K562 (cell line): ENCODE measurements around the gene SCFD2. TPM values are rescaled to one million over a fixed set of nuclear protein-coding genes. Genes with fewer than 3 reads are reported as not detected.

Source experiments
- ATF7 ChIP-seq: fragments of 450-650 bp; IDR thresholded peaks from 2 replicates; pipeline ENCODE4 v1.7.1; 2014; ENCODE audit warnings: mild to moderate bottlenecking, moderate library complexity
- CBFA2T2 ChIP-seq: fragments of 450-650 bp; conservative IDR thresholded peaks from 2 replicates; pipeline ENCODE4 v1.6.1; 2017; ENCODE audit warnings: mild to moderate bottlenecking
- COPS2 ChIP-seq: fragments of 450-650 bp; conservative IDR thresholded peaks from 2 replicates; pipeline ENCODE4 v1.6.1; 2016; ENCODE audit warnings: mild to moderate bottlenecking, moderate library complexity
- CTBP1 ChIP-seq: fragments of 450-650 bp; IDR thresholded peaks from 2 replicates; pipeline ENCODE4 v1.6.1; 2016; ENCODE audit warnings: borderline replicate concordance
- GTF2F1 ChIP-seq: IDR thresholded peaks from 2 replicates; pipeline ENCODE4 v1.6.1; 2011; ENCODE audit warnings: low read depth, low read length, improper control_type of control experiment
- KHSRP ChIP-seq: fragments of 450-650 bp; IDR thresholded peaks from 2 replicates; pipeline ENCODE4 v1.6.1; 2017
- MCM3 ChIP-seq: fragments of 450-650 bp; IDR thresholded peaks from 2 replicates; pipeline ENCODE4 v1.6.1; 2016
- NFIC ChIP-seq: fragments of 450-650 bp; IDR thresholded peaks from 2 replicates; pipeline ENCODE4 v1.6.1; 2017; ENCODE audit warnings: mild to moderate bottlenecking, inconsistent platforms
- NR2F6 ChIP-seq: fragments of 450-650 bp; formaldehyde crosslinking; IDR thresholded peaks from 2 replicates; pipeline ENCODE4 v1.4.0; 2020; ENCODE audit warnings: mild to moderate bottlenecking
- POLR2B ChIP-seq: fragments of 450-650 bp; IDR thresholded peaks from 2 replicates; pipeline ENCODE4 v1.6.1; 2018; ENCODE audit warnings: low read depth; ENCODE audit not compliant: partially characterized antibody
- RBM17 ChIP-seq: fragments of 200-400 bp; formaldehyde crosslinking; IDR thresholded peaks from 2 replicates; pipeline ENCODE4 v1.6.1; 2017; ENCODE audit warnings: low read depth, mild to moderate bottlenecking, low read length, borderline replicate concordance
- RFX7 ChIP-seq: fragments of 250-450 bp; sonication (Bioruptor Pico); IDR thresholded peaks from 2 replicates; pipeline ENCODE4 v1.5.1; 2021; ENCODE audit warnings: mild to moderate bottlenecking
- SMAD3 ChIP-seq: fragments of 450-650 bp; formaldehyde crosslinking; conservative IDR thresholded peaks from 2 replicates; pipeline ENCODE4 v1.4.0; 2020; ENCODE audit warnings: mild to moderate bottlenecking
- SRSF1 ChIP-seq: fragments of 200-400 bp; formaldehyde crosslinking; IDR thresholded peaks from 2 replicates; pipeline ENCODE4 v1.6.1; 2017; ENCODE audit warnings: mild to moderate bottlenecking, low read depth, low read length, moderate library complexity
- YY1 ChIP-seq, 3 experiments: IDR thresholded peaks; 2 replicates each; pipeline ENCODE4 v1.6.1; 2011; ENCODE audit warnings: low read length in 2 of 3, mild to moderate bottlenecking in 2 of 3, moderate library complexity in 2 of 3, borderline replicate concordance in 1 of 3, control low read depth in 1 of 3, low read depth in 1 of 3; ENCODE audit not compliant: insufficient read depth in 3 of 3, insufficient replicate concordance in 2 of 3, control insufficient read depth in 1 of 3, insufficient read length in 1 of 3; ENCODE audit errors: extremely low read depth in 1 of 3
- ZBTB8A ChIP-seq: fragments of 450-650 bp; IDR thresholded peaks from 2 replicates; pipeline ENCODE4 v1.6.1; 2018; ENCODE audit warnings: mild to moderate bottlenecking, moderate library complexity; ENCODE audit not compliant: partially characterized antibody
- ZFP30 ChIP-seq: fragments of 250-450 bp; sonication (Bioruptor Pico); IDR thresholded peaks from 2 replicates; pipeline ENCODE4 v1.8.0; 2022; ENCODE audit warnings: moderate library complexity, mild to moderate bottlenecking, inconsistent platforms, borderline replicate concordance
- ZNF3 ChIP-seq: fragments of 250-450 bp; sonication (Bioruptor Pico); IDR thresholded peaks from 2 replicates; pipeline ENCODE4 v1.5.0; 2021; ENCODE audit warnings: mild to moderate bottlenecking, moderate library complexity
- ZNF699 ChIP-seq: fragments of 250-450 bp; sonication (Bioruptor Pico); IDR thresholded peaks from 2 replicates; pipeline ENCODE4 v1.8.0; 2021; ENCODE audit warnings: mild to moderate bottlenecking, moderate library complexity; ENCODE audit not compliant: insufficient replicate concordance
- polyA plus RNA-seq, 8 experiments: library from polyadenylated mRNA; depleted of rRNA in 4 of 8; stranded (reverse) in 5 of 8; unstranded in 3 of 8; fragments of >200 nt; fragmentation: Nextera tagmentation in 2 of 8; fragmentation: Illumina TruSeq in 1 of 8; extraction: Ambion mirVana in 2 of 8; extraction: Trizol in 1 of 8; gene quantifications; 2 replicates each; pipeline versions ENCODE4 v1.2.1 to v1.2.3, GENCODE V29; 2011 to 2014; ENCODE audit warnings: inconsistent platforms in 1 of 8, missing spikeins in 1 of 8
- total RNA-seq, 7 experiments: library from RNA; depleted of rRNA in 6 of 7; stranded (reverse); fragments of >200 nt in 6 of 7; fragmentation: Illumina TruSeq in 2 of 7; extraction: Trizol in 2 of 7; gene quantifications; 2 replicates each; pipeline versions ENCODE4 v1.2.1 to v1.2.3, GENCODE V29; 2011 to 2021; ENCODE audit warnings: low replicate concordance in 1 of 7
- TF ChIP-seq, protein P1 (sequence below): IDR thresholded peaks from 2 replicates; pipeline ENCODE4 v1.6.1; 2012; ENCODE audit warnings: low read depth, low read length, improper control_type of control experiment, borderline replicate concordance
- TF ChIP-seq, protein P2 (sequence below): fragments of 450-650 bp; IDR thresholded peaks from 2 replicates; pipeline ENCODE4 v1.6.1; 2017; ENCODE audit warnings: antibody characterized with exemption
- TF ChIP-seq, protein P3 (sequence below): sonication (generic); formaldehyde crosslinking; IDR thresholded peaks from 2 replicates; pipeline ENCODE4 v1.8.0; 2022; ENCODE audit warnings: mild to moderate bottlenecking, missing genetic modification reagents

Gene SCFD2
- total and polyA plus RNA-seq, 9 of the 15 experiments (the other 6 are each of a cell fraction or from before 2014, with no cell fraction given): 5.7 to 30.3 (median 22.8) TPM

DNA sequence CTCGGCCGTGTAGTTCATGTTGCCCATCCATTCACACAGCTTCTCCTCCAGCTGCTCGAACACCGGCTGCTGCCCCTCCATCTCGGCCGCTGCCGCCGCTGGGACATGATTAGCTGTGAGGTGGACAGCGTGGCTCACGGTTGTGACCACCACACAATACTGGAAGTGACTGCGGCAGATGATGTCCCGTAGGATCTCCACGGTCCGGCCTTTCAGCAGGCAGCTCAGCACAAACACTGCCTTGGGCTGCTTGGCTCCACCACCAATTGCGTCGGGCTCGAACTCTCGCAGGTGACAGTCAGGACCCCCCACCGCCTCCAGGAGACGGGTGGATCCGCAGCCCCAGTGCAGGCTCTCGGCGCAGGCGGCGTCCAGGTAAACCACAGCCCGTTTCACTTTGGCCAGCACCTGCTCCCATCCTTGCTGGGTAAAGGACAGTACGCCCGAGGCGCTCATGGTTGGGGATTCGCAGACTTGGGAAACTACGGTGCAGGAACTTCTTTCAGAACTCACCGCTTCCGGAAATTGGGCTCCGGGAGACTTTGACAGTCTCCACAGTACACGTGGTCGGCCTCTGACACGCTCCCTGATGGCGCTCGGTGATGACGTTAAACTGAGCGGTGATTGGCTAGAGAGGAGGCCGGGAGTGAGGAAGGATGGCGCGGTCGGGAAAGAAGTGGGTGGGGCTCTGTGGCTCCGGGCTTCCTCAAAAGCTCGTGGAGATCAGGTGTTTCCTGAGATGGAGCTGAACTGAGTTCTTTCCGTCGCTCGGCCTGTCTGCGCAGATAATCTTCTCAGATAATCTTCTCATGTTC lies at the start of gene SCFD2 (continued):
- TF ChIP-seq, protein P1, sequence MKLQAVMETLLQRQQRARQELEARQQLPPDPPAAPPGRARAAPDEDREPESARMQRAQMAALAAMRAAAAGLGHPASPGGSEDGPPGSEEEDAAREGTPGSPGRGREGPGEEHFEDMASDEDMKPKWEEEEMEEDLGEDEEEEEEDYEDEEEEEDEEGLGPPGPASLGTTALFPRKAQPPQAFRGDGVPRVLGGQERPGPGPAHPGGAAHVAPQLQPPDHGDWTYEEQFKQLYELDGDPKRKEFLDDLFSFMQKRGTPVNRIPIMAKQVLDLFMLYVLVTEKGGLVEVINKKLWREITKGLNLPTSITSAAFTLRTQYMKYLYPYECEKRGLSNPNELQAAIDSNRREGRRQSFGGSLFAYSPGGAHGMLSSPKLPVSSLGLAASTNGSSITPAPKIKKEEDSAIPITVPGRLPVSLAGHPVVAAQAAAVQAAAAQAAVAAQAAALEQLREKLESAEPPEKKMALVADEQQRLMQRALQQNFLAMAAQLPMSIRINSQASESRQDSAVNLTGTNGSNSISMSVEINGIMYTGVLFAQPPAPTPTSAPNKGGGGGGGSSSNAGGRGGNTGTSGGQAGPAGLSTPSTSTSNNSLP: no peak
- peak; percentile 73 for TF ChIP-seq CTBP1
- no peak for TF ChIP-seq ZFP30
- TF ChIP-seq MCM3: no peak
- TF ChIP-seq, protein P2, sequence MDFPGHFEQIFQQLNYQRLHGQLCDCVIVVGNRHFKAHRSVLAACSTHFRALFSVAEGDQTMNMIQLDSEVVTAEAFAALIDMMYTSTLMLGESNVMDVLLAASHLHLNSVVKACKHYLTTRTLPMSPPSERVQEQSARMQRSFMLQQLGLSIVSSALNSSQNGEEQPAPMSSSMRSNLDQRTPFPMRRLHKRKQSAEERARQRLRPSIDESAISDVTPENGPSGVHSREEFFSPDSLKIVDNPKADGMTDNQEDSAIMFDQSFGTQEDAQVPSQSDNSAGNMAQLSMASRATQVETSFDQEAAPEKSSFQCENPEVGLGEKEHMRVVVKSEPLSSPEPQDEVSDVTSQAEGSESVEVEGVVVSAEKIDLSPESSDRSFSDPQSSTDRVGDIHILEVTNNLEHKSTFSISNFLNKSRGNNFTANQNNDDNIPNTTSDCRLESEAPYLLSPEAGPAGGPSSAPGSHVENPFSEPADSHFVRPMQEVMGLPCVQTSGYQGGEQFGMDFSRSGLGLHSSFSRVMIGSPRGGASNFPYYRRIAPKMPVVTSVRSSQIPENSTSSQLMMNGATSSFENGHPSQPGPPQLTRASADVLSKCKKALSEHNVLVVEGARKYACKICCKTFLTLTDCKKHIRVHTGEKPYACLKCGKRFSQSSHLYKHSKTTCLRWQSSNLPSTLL: no peak
- TF ChIP-seq YY1 (IDR thresholded peaks at IDR 0.05; ENCODE audit: borderline replicate concordance in 1 of 3, control insufficient read depth in 1 of 3, extremely low read depth in 1 of 3, insufficient read depth in 3 of 3, insufficient read length in 1 of 3, insufficient replicate concordance in 2 of 3, low read depth in 1 of 3, low read length in 2 of 3): peak in 2 of 3 experiments; percentile 37 to 50
- TF ChIP-seq NR2F6 (CRISPR knock-in tag): no peak
- TF ChIP-seq SMAD3 (CRISPR knock-in tag): no peak
- no peak for TF ChIP-seq SRSF1
- no peak for TF ChIP-seq RBM17
- no peak for TF ChIP-seq ZNF3 (CRISPR knock-in tag)
- TF ChIP-seq GTF2F1: peak; percentile 54; the same call in 1 of the 2 replicates
- peak; percentile 73 for TF ChIP-seq KHSRP
- TF ChIP-seq NFIC: no peak
- TF ChIP-seq POLR2B: no peak
- TF ChIP-seq CBFA2T2: no peak
- peak; percentile 78 for TF ChIP-seq ATF7
- no peak for TF ChIP-seq COPS2
- no peak for TF ChIP-seq ZBTB8A
- TF ChIP-seq, protein P3, sequence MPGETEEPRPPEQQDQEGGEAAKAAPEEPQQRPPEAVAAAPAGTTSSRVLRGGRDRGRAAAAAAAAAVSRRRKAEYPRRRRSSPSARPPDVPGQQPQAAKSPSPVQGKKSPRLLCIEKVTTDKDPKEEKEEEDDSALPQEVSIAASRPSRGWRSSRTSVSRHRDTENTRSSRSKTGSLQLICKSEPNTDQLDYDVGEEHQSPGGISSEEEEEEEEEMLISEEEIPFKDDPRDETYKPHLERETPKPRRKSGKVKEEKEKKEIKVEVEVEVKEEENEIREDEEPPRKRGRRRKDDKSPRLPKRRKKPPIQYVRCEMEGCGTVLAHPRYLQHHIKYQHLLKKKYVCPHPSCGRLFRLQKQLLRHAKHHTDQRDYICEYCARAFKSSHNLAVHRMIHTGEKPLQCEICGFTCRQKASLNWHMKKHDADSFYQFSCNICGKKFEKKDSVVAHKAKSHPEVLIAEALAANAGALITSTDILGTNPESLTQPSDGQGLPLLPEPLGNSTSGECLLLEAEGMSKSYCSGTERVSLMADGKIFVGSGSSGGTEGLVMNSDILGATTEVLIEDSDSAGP (CRISPR knock-in tag): no peak
- TF ChIP-seq ZNF699 (CRISPR knock-in tag): no peak
- TF ChIP-seq RFX7 (CRISPR knock-in tag): no peak
